ENCODE data around the gene GAA. TPM values are rescaled to one million over a fixed set of nuclear protein-coding genes. Genes with fewer than 3 reads are reported as not detected.

Gene GAA
- total and polyA plus RNA-seq, 2 of the 13 experiments (the other 11 are each of a cell fraction or from before 2014, with no cell fraction given): 21.6 to 36.4 TPM

DNA sequence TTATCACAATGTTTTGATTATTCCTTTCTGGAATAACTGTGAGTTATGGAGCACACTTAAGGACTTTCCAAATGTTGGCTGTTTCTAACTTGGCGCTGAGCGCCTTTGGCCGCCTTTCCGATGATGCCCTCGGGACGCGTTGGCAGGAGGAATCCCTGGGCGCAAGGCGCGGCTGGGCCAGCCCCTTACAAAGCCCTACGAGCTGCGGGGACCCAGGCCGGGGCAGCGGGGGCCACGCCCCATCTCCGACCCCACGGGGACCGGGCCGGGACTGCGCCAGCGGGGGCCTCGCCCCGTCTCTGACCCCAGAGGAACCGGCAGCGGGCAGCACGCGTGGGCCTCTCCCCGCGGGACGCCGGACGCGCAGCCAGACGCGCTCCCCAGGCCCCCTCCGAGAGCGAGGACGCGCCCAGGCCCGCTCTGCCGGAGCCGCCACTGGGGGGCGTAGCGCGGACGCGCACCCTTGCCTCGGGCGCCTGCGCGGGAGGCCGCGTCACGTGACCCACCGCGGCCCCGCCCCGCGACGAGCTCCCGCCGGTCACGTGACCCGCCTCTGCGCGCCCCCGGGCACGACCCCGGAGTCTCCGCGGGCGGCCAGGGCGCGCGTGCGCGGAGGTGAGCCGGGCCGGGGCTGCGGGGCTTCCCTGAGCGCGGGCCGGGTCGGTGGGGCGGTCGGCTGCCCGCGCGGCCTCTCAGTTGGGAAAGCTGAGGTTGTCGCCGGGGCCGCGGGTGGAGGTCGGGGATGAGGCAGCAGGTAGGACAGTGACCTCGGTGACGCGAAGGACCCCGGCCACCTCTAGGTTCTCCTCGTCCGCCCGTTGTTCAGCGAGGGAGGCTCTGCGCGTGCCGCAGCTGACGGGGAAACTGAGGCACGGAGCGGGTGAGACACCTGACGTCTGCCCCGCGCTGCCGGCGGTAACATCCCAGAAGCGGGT lies at the start of gene GAA (continued):
- TF ChIP-seq, protein P1, sequence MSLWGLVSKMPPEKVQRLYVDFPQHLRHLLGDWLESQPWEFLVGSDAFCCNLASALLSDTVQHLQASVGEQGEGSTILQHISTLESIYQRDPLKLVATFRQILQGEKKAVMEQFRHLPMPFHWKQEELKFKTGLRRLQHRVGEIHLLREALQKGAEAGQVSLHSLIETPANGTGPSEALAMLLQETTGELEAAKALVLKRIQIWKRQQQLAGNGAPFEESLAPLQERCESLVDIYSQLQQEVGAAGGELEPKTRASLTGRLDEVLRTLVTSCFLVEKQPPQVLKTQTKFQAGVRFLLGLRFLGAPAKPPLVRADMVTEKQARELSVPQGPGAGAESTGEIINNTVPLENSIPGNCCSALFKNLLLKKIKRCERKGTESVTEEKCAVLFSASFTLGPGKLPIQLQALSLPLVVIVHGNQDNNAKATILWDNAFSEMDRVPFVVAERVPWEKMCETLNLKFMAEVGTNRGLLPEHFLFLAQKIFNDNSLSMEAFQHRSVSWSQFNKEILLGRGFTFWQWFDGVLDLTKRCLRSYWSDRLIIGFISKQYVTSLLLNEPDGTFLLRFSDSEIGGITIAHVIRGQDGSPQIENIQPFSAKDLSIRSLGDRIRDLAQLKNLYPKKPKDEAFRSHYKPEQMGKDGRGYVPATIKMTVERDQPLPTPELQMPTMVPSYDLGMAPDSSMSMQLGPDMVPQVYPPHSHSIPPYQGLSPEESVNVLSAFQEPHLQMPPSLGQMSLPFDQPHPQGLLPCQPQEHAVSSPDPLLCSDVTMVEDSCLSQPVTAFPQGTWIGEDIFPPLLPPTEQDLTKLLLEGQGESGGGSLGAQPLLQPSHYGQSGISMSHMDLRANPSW (CRISPR knock-in tag; IDR thresholded peaks at IDR 0.05; ENCODE audit: borderline replicate concordance): no peak
- TF ChIP-seq SP4 (CRISPR knock-in tag; IDR thresholded peaks at IDR 0.05) (peak; percentile 72), ZNF557 (CRISPR knock-in tag; IDR thresholded peaks at IDR 0.05) (no peak), ZSCAN25 (CRISPR knock-in tag; IDR thresholded peaks at IDR 0.05) (0 out of 2 replicates have a peak, but pooled peaks have one; percentile 22), ZNF547 (CRISPR knock-in tag; IDR thresholded peaks at IDR 0.05) (peak; percentile 56; the same call in 1 of the 2 replicates), ZBTB7A (CRISPR knock-in tag; IDR thresholded peaks at IDR 0.05) (peak; percentile 85), SP1 (IDR thresholded peaks at IDR 0.05) (no peak), SP1 (CRISPR knock-in tag; IDR thresholded peaks at IDR 0.05) (peak; percentile 62), ELF1 (CRISPR knock-in tag; IDR thresholded peaks at IDR 0.05) (no peak)
- TF ChIP-seq, protein P2, sequence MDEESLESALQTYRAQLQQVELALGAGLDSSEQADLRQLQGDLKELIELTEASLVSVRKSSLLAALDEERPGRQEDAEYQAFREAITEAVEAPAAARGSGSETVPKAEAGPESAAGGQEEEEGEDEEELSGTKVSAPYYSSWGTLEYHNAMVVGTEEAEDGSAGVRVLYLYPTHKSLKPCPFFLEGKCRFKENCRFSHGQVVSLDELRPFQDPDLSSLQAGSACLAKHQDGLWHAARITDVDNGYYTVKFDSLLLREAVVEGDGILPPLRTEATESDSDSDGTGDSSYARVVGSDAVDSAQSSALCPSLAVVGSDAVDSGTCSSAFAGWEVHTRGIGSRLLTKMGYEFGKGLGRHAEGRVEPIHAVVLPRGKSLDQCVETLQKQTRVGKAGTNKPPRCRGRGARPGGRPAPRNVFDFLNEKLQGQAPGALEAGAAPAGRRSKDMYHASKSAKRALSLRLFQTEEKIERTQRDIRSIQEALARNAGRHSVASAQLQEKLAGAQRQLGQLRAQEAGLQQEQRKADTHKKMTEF (CRISPR knock-in tag; IDR thresholded peaks at IDR 0.05): peak; percentile 64
- TF ChIP-seq, protein P3, sequence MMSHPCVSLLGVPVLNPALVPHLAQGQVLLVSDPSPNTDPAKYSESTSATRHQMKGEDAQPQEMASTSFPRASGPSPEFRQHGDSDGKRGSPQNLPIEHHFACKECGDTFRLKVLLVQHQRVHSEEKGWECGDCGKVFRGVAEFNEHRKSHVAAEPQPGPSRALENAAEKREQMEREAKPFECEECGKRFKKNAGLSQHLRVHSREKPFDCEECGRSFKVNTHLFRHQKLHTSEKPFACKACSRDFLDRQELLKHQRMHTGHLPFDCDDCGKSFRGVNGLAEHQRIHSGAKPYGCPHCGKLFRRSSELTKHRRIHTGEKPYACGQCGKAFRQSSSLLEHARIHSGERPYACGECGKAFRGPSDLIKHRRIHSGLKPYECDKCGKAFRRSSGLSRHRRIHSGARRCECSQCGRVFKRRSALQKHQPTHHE (CRISPR knock-in tag; IDR thresholded peaks at IDR 0.05; ENCODE audit: borderline replicate concordance): 0 out of 2 replicates have a peak, but pooled peaks have one; percentile 15
- TF ChIP-seq, protein P4, sequence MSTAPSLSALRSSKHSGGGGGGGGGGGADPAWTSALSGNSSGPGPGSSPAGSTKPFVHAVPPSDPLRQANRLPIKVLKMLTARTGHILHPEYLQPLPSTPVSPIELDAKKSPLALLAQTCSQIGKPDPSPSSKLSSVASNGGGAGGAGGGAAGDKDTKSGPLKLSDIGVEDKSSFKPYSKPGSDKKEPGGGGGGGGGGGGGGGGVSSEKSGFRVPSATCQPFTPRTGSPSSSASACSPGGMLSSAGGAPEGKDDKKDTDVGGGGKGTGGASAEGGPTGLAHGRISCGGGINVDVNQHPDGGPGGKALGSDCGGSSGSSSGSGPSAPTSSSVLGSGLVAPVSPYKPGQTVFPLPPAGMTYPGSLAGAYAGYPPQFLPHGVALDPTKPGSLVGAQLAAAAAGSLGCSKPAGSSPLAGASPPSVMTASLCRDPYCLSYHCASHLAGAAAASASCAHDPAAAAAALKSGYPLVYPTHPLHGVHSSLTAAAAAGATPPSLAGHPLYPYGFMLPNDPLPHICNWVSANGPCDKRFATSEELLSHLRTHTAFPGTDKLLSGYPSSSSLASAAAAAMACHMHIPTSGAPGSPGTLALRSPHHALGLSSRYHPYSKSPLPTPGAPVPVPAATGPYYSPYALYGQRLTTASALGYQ (CRISPR knock-in tag; IDR thresholded peaks at IDR 0.05): no peak
- TF ChIP-seq, protein P5, sequence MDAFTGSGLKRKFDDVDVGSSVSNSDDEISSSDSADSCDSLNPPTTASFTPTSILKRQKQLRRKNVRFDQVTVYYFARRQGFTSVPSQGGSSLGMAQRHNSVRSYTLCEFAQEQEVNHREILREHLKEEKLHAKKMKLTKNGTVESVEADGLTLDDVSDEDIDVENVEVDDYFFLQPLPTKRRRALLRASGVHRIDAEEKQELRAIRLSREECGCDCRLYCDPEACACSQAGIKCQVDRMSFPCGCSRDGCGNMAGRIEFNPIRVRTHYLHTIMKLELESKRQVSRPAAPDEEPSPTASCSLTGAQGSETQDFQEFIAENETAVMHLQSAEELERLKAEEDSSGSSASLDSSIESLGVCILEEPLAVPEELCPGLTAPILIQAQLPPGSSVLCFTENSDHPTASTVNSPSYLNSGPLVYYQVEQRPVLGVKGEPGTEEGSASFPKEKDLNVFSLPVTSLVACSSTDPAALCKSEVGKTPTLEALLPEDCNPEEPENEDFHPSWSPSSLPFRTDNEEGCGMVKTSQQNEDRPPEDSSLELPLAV (CRISPR knock-in tag; conservative IDR thresholded peaks at IDR 0.05; ENCODE audit: low read depth): no peak
- TF ChIP-seq, protein P6, sequence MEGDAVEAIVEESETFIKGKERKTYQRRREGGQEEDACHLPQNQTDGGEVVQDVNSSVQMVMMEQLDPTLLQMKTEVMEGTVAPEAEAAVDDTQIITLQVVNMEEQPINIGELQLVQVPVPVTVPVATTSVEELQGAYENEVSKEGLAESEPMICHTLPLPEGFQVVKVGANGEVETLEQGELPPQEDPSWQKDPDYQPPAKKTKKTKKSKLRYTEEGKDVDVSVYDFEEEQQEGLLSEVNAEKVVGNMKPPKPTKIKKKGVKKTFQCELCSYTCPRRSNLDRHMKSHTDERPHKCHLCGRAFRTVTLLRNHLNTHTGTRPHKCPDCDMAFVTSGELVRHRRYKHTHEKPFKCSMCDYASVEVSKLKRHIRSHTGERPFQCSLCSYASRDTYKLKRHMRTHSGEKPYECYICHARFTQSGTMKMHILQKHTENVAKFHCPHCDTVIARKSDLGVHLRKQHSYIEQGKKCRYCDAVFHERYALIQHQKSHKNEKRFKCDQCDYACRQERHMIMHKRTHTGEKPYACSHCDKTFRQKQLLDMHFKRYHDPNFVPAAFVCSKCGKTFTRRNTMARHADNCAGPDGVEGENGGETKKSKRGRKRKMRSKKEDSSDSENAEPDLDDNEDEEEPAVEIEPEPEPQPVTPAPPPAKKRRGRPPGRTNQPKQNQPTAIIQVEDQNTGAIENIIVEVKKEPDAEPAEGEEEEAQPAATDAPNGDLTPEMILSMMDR (CRISPR knock-in tag; IDR thresholded peaks at IDR 0.05): peak; percentile 86
- TF ChIP-seq, protein P7, sequence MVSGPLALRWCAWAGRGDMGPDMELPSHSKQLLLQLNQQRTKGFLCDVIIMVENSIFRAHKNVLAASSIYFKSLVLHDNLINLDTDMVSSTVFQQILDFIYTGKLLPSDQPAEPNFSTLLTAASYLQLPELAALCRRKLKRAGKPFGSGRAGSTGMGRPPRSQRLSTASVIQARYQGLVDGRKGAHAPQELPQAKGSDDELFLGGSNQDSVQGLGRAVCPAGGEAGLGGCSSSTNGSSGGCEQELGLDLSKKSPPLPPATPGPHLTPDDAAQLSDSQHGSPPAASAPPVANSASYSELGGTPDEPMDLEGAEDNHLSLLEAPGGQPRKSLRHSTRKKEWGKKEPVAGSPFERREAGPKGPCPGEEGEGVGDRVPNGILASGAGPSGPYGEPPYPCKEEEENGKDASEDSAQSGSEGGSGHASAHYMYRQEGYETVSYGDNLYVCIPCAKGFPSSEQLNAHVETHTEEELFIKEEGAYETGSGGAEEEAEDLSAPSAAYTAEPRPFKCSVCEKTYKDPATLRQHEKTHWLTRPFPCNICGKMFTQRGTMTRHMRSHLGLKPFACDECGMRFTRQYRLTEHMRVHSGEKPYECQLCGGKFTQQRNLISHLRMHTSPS (CRISPR knock-in tag; IDR thresholded peaks at IDR 0.05; ENCODE audit: low read depth): no peak; the same call in 1 of the 2 replicates

Data from HepG2 (cell line).